Parathyroid adenoma (tissue), 2 donors: ENCODE measurements around the gene ERC1.
"Not testable (repeated sequence)": the region's sequence is repeated elsewhere in the genome, so short reads cannot be mapped to it uniquely, and the experiment has no call there.

Experiments
- H2AFZ ChIP-seq: fragments of 300-600 bp; sonication (generic); one replicate; pipeline ENCODE4 v1.7.0; 2017; ENCODE audit warnings: antibody characterized with exemption, mild to moderate bottlenecking
- H3K27ac ChIP-seq: fragments of 300-600 bp; sonication (generic); one replicate; pipeline ENCODE4 v1.7.0; 2017
- H3K27me3 ChIP-seq: fragments of 300-600 bp; sonication (generic); one replicate; pipeline ENCODE4 v1.7.0; 2017; ENCODE audit warnings: low read length; ENCODE audit not compliant: control insufficient read depth, insufficient read depth
- H3K36me3 ChIP-seq: fragments of 300-600 bp; sonication (generic); one replicate; pipeline ENCODE4 v1.7.0; 2017; ENCODE audit warnings: low read length; ENCODE audit not compliant: control insufficient read depth, insufficient read depth
- H3K4me1 ChIP-seq: fragments of 300-600 bp; sonication (generic); one replicate; pipeline ENCODE4 v1.7.0; 2017; ENCODE audit warnings: control low read depth
- H3K4me2 ChIP-seq: fragments of 300-600 bp; sonication (generic); one replicate; pipeline ENCODE4 v1.7.0; 2017; ENCODE audit warnings: low read length
- H3K4me3 ChIP-seq: fragments of 300-600 bp; sonication (generic); one replicate; pipeline ENCODE4 v1.7.0; 2017; ENCODE audit warnings: low read depth, low read length
- H3K79me2 ChIP-seq: fragments of 300-600 bp; sonication (generic); one replicate; pipeline ENCODE4 v1.7.0; 2017; ENCODE audit warnings: control low read depth
- H3K9ac ChIP-seq: fragments of 300-600 bp; sonication (generic); one replicate; pipeline ENCODE4 v1.7.0; 2017; ENCODE audit warnings: mild to moderate bottlenecking
- H3K9me3 ChIP-seq: fragments of 300-600 bp; sonication (generic); one replicate; pipeline ENCODE4 v1.7.0; 2017; ENCODE audit warnings: low read length; ENCODE audit not compliant: control insufficient read depth
- TF ChIP-seq, protein P1 (sequence below): fragments of 300-600 bp; sonication (generic); IDR thresholded peaks from one replicate; pipeline ENCODE4 v1.7.0; 2017; ENCODE audit warnings: antibody characterized with exemption, mild to moderate bottlenecking
- donor health status: primary hyperparathyroidism.

Gene ERC1

DNA sequence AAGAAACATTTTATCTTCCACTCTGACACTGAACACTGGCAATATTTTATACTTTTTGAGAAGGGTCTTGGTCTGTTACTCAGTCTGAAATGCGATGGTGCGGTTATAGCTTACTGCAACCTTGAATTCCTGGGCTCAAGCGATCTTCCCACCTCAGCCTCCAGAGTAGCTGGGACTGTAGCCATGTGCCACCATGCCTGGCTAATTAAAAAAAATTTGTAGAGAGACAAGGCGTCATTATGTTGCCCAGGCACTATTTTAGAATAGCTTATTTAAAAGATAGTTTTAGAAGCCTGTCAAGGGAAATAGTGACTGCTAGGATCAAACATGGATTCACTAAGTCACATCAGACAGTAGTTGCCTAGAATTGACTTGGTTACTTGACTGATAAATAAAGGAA, 5.9 kb downstream of the ERC1 start:
- H3K9ac ChIP-seq: no peak overlapping the region
- H3K4me1 ChIP-seq: peaks cover 11% of the 10 kb centered on the region
- no peak overlapping the region for H2AFZ ChIP-seq
- H3K4me2 ChIP-seq: no peak overlapping the region
- TF ChIP-seq, protein P1, sequence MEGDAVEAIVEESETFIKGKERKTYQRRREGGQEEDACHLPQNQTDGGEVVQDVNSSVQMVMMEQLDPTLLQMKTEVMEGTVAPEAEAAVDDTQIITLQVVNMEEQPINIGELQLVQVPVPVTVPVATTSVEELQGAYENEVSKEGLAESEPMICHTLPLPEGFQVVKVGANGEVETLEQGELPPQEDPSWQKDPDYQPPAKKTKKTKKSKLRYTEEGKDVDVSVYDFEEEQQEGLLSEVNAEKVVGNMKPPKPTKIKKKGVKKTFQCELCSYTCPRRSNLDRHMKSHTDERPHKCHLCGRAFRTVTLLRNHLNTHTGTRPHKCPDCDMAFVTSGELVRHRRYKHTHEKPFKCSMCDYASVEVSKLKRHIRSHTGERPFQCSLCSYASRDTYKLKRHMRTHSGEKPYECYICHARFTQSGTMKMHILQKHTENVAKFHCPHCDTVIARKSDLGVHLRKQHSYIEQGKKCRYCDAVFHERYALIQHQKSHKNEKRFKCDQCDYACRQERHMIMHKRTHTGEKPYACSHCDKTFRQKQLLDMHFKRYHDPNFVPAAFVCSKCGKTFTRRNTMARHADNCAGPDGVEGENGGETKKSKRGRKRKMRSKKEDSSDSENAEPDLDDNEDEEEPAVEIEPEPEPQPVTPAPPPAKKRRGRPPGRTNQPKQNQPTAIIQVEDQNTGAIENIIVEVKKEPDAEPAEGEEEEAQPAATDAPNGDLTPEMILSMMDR: no peak
- H3K27ac ChIP-seq: no peak overlapping the region
- no peaks in the 10 kb centered on the region for H3K36me3 ChIP-seq
- no peaks in the 10 kb centered on the region for H3K9me3 ChIP-seq
- no peaks in the 10 kb centered on the region for H3K27me3 ChIP-seq
- peaks cover 21% of the 10 kb centered on the region for H3K79me2 ChIP-seq
- H3K4me3 ChIP-seq: no peak overlapping the region

DNA sequence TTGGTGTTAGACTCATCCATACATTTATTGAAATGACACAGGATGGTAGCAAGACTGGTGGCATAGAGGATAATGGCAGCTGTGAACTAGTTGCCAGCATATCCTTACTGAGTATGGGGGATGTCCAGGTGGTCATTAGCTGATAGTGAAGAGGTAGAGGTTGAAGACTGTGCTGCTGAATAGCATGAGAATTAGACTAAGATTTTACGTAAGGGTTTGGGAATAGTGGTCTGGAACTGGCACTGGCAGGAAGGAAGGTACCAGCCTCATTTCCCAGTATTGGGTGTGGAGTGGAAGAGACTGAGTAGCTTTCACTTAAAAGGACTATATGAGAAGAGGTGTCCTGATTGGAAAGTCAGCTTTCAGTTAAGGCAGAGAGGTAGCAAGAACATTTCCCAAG, 6.5 kb downstream of the ERC1 start:
- no peaks in the 10 kb centered on the region for H3K36me3 ChIP-seq
- no peak overlapping the region for H3K4me3 ChIP-seq
- H3K9me3 ChIP-seq: no peaks in the 10 kb centered on the region
- H3K4me1 ChIP-seq: peaks cover 8% of the 10 kb centered on the region
- H3K79me2 ChIP-seq: peaks cover 25% of the 10 kb centered on the region
- TF ChIP-seq, protein P1: no peak
- H2AFZ ChIP-seq: no peak overlapping the region
- no peaks in the 10 kb centered on the region for H3K27me3 ChIP-seq
- H3K4me2 ChIP-seq: no peak overlapping the region
- peak overlapping the region; percentile 0 for H3K27ac ChIP-seq
- H3K9ac ChIP-seq: no peak overlapping the region

DNA sequence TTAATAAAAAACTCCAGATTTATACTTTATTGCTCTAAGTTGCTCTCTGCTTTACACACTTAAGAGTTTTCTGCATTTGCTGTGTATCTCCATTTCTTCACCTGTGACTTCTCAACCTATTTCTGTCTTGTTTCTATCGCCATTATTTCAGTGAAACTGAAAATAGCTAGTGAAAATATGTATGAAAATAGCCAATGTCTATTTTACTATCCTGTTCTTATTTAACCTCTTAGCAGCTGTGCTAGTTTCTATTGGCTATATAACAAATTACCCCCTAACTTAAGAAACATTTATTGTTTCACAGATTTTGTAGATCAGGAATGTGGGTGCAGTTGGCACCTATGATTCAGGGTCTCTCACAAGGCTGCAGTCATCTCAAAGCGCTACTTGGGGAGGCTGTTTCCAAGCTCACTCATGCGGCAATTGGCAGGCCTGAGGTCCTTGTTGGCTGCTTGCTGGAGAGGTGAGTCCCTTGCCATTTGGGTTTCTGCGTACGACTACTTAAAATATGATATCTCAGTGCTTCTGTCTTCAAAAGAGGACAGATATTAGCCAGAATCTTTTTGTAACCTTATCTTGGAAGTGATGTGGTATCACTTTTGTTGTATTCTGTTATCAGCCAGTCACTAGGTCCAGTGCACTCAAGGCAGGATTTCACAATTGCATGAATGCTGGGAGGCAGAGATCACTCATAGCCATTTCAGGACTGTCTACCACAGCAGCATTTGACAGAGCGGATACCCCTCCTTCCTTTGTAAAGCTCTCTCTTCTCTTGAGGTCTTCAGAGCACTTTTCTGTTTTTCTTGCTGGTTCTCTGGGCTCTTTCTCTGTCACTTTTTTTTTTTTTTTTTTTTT, 7.2 kb downstream of the ERC1 start:
- no peaks in the 10 kb centered on the region for H3K27me3 ChIP-seq
- peak overlapping the region; percentile 0 for H3K27ac ChIP-seq

GRCh38 chr12:999736-1000135, 8.7 kb downstream of the ERC1 start:
- not testable (repeated sequence) for H3K4me2 ChIP-seq, H3K36me3 ChIP-seq, H3K4me3 ChIP-seq, H3K27ac ChIP-seq, H3K27me3 ChIP-seq, H3K9me3 ChIP-seq, H2AFZ ChIP-seq, H3K9ac ChIP-seq
- peaks cover 11% of the 10 kb centered on the region for H3K4me1 ChIP-seq
- H3K79me2 ChIP-seq: peaks cover 32% of the 10 kb centered on the region

More for the DNA sequence above, 7.2 kb downstream of the ERC1 start:
- H3K79me2 ChIP-seq: peaks cover 28% of the 10 kb centered on the region
- no peak overlapping the region for H2AFZ ChIP-seq
- no peak overlapping the region for H3K9ac ChIP-seq
- no peak overlapping the region for H3K4me2 ChIP-seq
- H3K4me3 ChIP-seq: no peak overlapping the region
- TF ChIP-seq, protein P1: no peak
- H3K4me1 ChIP-seq: peaks cover 5% of the 10 kb centered on the region
- H3K9me3 ChIP-seq: no peaks in the 10 kb centered on the region
- no peaks in the 10 kb centered on the region for H3K36me3 ChIP-seq

- Histone ChIP-seq H3K27me3 (no peaks in the 10 kb centered on the region), H3K9ac (no peak overlapping the region), H3K9me3 (no peaks in the 10 kb centered on the region), H3K27ac (no peak overlapping the region), H3K4me1 (peaks cover 11% of the 10 kb centered on the region), H3K4me2 (no peak overlapping the region), H3K36me3 (no peaks in the 10 kb centered on the region), H2AFZ (no peak overlapping the region), H3K79me2 (peaks cover 39% of the 10 kb centered on the region), H3K4me3 (no peak overlapping the region)
- TF ChIP-seq, protein P1: no peak
Measured at GRCh38 chr12:1001507-1001906, 10.5 kb downstream of the ERC1 start.
